Ishikawa (cell line): ENCODE data around the gene MSANTD1.

Experiments
- RAD21 ChIP-seq: IDR thresholded peaks from 2 replicates; pipeline ENCODE4 v1.6.1; 2012; ENCODE audit warnings: low read depth
- TF ChIP-seq, protein P1 (sequence below): IDR thresholded peaks from 2 replicates; pipeline ENCODE4 v1.6.1; 2012; ENCODE audit warnings: low read depth, mild to moderate bottlenecking

DNA sequence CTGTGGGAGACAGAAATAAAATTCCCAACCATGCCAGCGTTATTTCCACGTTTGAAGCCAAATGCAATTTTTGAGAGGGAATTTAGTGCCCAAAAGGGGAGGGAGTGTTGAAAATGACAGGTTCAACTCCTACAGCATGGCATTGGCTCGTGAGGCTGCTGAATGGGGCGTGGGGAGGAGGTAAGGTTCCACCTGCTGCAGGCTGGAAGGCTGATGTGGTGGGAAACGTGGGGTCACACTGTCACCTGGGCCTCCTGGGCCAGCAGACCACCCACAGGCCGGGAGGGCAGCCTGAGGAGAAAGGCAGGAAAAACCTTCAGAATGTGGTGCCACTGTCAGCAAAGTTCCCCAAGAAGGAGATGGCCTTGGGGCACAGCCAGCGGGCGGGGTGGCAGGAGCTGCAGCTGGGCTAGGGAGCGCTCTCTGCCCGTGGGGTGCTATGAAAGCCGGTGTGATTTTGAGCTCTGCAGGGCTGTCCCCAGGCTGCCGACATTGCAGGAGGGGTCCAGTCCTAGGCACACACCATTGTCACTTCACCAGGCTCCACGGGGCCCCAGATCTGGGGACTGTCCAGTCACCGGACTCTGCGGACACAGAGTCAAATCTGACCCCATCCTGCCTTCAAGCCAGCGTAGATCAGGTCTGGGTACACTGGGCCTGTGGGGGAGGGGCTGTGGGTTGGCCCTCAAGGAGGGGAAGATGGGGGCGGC, 19.6 kb downstream of the MSANTD1 start:
- TF ChIP-seq, protein P1, sequence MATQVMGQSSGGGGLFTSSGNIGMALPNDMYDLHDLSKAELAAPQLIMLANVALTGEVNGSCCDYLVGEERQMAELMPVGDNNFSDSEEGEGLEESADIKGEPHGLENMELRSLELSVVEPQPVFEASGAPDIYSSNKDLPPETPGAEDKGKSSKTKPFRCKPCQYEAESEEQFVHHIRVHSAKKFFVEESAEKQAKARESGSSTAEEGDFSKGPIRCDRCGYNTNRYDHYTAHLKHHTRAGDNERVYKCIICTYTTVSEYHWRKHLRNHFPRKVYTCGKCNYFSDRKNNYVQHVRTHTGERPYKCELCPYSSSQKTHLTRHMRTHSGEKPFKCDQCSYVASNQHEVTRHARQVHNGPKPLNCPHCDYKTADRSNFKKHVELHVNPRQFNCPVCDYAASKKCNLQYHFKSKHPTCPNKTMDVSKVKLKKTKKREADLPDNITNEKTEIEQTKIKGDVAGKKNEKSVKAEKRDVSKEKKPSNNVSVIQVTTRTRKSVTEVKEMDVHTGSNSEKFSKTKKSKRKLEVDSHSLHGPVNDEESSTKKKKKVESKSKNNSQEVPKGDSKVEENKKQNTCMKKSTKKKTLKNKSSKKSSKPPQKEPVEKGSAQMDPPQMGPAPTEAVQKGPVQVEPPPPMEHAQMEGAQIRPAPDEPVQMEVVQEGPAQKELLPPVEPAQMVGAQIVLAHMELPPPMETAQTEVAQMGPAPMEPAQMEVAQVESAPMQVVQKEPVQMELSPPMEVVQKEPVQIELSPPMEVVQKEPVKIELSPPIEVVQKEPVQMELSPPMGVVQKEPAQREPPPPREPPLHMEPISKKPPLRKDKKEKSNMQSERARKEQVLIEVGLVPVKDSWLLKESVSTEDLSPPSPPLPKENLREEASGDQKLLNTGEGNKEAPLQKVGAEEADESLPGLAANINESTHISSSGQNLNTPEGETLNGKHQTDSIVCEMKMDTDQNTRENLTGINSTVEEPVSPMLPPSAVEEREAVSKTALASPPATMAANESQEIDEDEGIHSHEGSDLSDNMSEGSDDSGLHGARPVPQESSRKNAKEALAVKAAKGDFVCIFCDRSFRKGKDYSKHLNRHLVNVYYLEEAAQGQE, result no peak
- TF ChIP-seq RAD21, result no peak
